ENCODE results near the gene TCF4.

Gene TCF4

GRCh38 chr18:55439056-55439455 lies 148.9 kb downstream of the TCF4 start:
- no peak for DNase-seq (ENCODE audit: low spot score)

- DNase-seq (ENCODE audit: low spot score) = no peak
These were observed 152.4 kb downstream of the TCF4 start for GRCh38 chr18:55435592-55435991.

GRCh38 chr18:55433648-55434047 lies 154.3 kb downstream of the TCF4 start:
- peak; percentile 76 for DNase-seq (ENCODE audit: low spot score)

GRCh38 chr18:55433140-55433539 lies 154.9 kb downstream of the TCF4 start:
- no peak for DNase-seq (ENCODE audit: low spot score)

- no peak for DNase-seq (ENCODE audit: low spot score)
These were observed 155.5 kb downstream of the TCF4 start for GRCh38 chr18:55432307-55433040.

GRCh38 chr18:55430026-55430425 lies 158.0 kb downstream of the TCF4 start:
- no peak for DNase-seq (ENCODE audit: low spot score)

- no peak for DNase-seq (ENCODE audit: low spot score)
These were observed 160.0 kb downstream of the TCF4 start for GRCh38 chr18:55427951-55428350.

- no peak for DNase-seq (ENCODE audit: low spot score)
These were observed 162.3 kb downstream of the TCF4 start for GRCh38 chr18:55425698-55426097.

GRCh38 chr18:55422456-55423180 lies 165.4 kb downstream of the TCF4 start:
- peak; percentile 90 for DNase-seq (ENCODE audit: low spot score)

- DNase-seq (ENCODE audit: low spot score) = peak; percentile 89
These were observed 166.2 kb downstream of the TCF4 start for GRCh38 chr18:55421615-55422419.

- peak; percentile 36 for DNase-seq (ENCODE audit: low spot score)
These were observed 166.7 kb downstream of the TCF4 start for GRCh38 chr18:55421308-55421614.

- DNase-seq (ENCODE audit: low spot score) = peak; percentile 92
These were observed 167.2 kb downstream of the TCF4 start for GRCh38 chr18:55420665-55421307.

- peak; percentile 57 for DNase-seq (ENCODE audit: low spot score)
These were observed 167.9 kb downstream of the TCF4 start for GRCh38 chr18:55419947-55420664.

GRCh38 chr18:55419132-55419946 lies 168.7 kb downstream of the TCF4 start:
- peak; percentile 39 for DNase-seq (ENCODE audit: low spot score)

- peak; percentile 33 for DNase-seq (ENCODE audit: low spot score)
These were observed 169.6 kb downstream of the TCF4 start for GRCh38 chr18:55418439-55418838.

GRCh38 chr18:55416791-55417190 lies 171.2 kb downstream of the TCF4 start:
- DNase-seq (ENCODE audit: low spot score) = no peak

- DNase-seq (ENCODE audit: low spot score) = peak; percentile 95
These were observed 172.6 kb downstream of the TCF4 start for GRCh38 chr18:55415258-55415871.

GRCh38 chr18:55414475-55414874 lies 173.5 kb downstream of the TCF4 start:
- DNase-seq (ENCODE audit: low spot score) = no peak

- DNase-seq (ENCODE audit: low spot score) = no peak
These were observed 174.5 kb downstream of the TCF4 start for GRCh38 chr18:55413474-55413873.

GRCh38 chr18:55407774-55408535 lies 180.0 kb downstream of the TCF4 start:
- DNase-seq (ENCODE audit: low spot score) = no peak

Data from NAMALWA (cell line).